ENCODE measurements around the gene MYEOV. TPM values are rescaled to one million over a fixed set of nuclear protein-coding genes. Genes with fewer than 3 reads are reported as not detected.

MYEOV gene
- total and polyA plus RNA-seq, 4 donors: 0.37 to 0.82 (median 0.64) TPM

DNA sequence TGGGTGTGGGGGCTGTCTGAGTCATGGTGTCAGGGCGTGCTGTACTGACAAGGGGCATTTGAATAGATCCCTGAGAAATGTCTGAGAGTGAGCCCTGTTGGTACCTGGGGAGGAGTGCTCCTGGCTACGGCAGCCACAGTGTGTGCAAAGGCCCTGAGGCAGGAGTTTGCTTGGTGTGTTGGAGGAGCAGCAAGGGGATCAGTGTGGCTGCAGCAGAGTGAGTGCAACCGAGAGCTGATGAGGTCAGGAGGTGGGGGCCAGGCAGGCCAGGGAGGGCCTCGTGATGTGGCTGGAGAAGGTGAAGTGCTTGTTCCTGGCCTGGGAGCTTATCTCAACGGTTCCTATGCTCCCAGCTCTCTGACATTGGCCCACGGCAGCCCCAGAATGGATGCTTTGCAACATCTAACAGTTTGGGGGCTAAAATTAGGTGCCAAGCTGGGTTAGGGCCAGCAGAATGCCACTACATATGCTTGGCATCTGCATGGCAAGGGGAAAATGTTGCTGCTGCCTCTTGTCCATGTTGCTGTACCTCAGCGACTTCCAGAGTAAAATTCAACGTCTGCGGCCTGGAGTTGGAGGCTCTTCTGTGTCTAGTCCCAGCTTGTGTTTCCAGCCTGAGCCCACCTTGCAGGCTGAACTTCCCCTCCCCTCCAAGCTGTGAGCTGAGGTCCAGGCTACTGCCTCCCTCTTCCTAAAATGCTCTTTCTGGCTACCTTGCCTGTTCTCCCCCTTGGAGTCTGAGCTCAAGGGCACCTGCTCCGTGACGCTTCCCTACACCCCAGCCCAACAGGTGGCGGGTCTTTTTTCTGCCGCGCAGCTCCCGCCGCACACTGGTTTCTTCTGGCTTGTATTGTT, 48.2 kb upstream of the MYEOV start:
- H3K4me3 ChIP-seq: no peak overlapping the region
- 89 to 95% methylated on average over 16 of the region's 16 CpGs for WGBS, 2 donors
- H3K27me3 ChIP-seq (ENCODE audit: control insufficient read depth in 3 of 3, insufficient read depth in 3 of 3, low read length in 2 of 3): no peaks in the 10 kb centered on the region
- no peak for ATAC-seq (ENCODE audit: insufficient read depth, low FRiP score)
- H3K9me3 ChIP-seq (ENCODE audit: control insufficient read depth in 4 of 4, insufficient read depth in 3 of 4, low read length in 3 of 4): no peaks in the 10 kb centered on the region
- no peak overlapping the region for H3K27ac ChIP-seq (ENCODE audit: low read depth in 1 of 2, low read length in 1 of 2)
- TF ChIP-seq, protein P1, sequence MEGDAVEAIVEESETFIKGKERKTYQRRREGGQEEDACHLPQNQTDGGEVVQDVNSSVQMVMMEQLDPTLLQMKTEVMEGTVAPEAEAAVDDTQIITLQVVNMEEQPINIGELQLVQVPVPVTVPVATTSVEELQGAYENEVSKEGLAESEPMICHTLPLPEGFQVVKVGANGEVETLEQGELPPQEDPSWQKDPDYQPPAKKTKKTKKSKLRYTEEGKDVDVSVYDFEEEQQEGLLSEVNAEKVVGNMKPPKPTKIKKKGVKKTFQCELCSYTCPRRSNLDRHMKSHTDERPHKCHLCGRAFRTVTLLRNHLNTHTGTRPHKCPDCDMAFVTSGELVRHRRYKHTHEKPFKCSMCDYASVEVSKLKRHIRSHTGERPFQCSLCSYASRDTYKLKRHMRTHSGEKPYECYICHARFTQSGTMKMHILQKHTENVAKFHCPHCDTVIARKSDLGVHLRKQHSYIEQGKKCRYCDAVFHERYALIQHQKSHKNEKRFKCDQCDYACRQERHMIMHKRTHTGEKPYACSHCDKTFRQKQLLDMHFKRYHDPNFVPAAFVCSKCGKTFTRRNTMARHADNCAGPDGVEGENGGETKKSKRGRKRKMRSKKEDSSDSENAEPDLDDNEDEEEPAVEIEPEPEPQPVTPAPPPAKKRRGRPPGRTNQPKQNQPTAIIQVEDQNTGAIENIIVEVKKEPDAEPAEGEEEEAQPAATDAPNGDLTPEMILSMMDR (IDR thresholded peaks at IDR 0.05; ENCODE audit: control extremely low read depth, extremely low read depth): no peak
- DNase-seq: no peak
- H3K9ac ChIP-seq (ENCODE audit: insufficient read depth in 1 of 2, low read length in 2 of 2): no peak overlapping the region
- peaks cover 0 to 26% (median 13%) of the 10 kb centered on the region in 5 donors for H3K4me1 ChIP-seq (ENCODE audit: control insufficient read depth in 5 of 5, insufficient read depth in 5 of 5, low read length in 5 of 5)
- no peaks in the 10 kb centered on the region for H3K36me3 ChIP-seq (ENCODE audit: control insufficient read depth in 4 of 4, insufficient read depth in 4 of 4, low read length in 4 of 4)

DNA sequence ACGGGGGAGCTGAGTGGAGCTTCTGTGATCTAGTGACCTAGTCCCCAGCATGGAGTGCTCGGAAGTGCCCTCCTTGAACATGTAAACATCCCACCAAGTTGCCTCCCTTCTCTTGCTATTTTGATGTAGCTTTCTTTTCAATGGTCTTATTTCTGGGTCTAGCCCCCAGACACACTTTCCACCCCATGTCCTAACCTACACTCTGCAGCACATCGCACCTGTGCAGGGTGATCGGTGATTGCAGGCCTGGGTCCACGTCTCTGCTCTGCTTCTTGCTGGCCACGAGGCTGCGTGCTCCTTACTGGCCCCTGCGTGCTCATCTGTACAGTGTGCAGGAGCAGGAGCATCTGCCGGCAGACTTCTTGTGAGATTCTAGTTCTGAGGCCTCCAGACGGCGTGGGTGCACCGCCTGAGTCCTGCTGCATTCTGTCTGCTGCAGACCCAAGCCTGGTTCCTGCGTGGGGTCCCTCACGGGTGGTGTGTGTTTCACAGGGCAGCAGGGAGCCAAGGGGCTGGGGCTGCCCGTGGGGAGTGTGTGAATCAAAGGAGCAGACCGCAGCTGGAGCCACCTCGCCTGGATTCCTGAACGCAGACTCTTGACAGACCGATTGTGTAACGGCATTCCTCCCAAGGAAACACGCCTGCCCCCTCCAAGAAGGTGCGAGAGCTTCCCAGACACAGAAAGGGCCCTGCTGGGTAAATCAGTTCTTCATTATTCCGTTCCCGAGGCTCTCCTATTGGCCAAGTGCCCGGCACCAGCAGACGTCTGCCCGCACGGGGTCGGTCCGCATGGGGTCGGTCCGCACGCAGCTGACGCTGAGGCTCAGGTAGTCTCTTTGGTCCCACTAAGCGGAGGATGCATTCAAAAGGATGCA, 44.4 kb upstream of the MYEOV start:
- ATAC-seq (ENCODE audit: insufficient read depth, low FRiP score) (peak; percentile 65), DNase-seq (peak; percentile 64 to 79 (median 72))
- no peak overlapping the region for H3K9ac ChIP-seq (ENCODE audit: insufficient read depth in 1 of 2, low read length in 2 of 2)
- H3K4me3 ChIP-seq: no peak overlapping the region
- H3K27me3 ChIP-seq (ENCODE audit: control insufficient read depth in 3 of 3, insufficient read depth in 3 of 3, low read length in 2 of 3): no peaks in the 10 kb centered on the region
- TF ChIP-seq, protein P1 (IDR thresholded peaks at IDR 0.05; ENCODE audit: control extremely low read depth, extremely low read depth): no peak
- peaks cover 0 to 9% (median 7%) of the 10 kb centered on the region in 5 donors for H3K4me1 ChIP-seq (ENCODE audit: control insufficient read depth in 5 of 5, insufficient read depth in 5 of 5, low read length in 5 of 5)
- peak overlapping the region in 1 of 2 donors; percentile 36 for H3K27ac ChIP-seq (ENCODE audit: low read depth in 1 of 2, low read length in 1 of 2)
- peaks cover 0 to 10% (median 2%) of the 10 kb centered on the region in 4 donors for H3K9me3 ChIP-seq (ENCODE audit: control insufficient read depth in 4 of 4, insufficient read depth in 3 of 4, low read length in 3 of 4)
- H3K36me3 ChIP-seq (ENCODE audit: control insufficient read depth in 4 of 4, insufficient read depth in 4 of 4, low read length in 4 of 4): no peaks in the 10 kb centered on the region
- WGBS, 2 donors: 64 to 81% methylated on average over 35 of the region's 35 CpGs

DNA sequence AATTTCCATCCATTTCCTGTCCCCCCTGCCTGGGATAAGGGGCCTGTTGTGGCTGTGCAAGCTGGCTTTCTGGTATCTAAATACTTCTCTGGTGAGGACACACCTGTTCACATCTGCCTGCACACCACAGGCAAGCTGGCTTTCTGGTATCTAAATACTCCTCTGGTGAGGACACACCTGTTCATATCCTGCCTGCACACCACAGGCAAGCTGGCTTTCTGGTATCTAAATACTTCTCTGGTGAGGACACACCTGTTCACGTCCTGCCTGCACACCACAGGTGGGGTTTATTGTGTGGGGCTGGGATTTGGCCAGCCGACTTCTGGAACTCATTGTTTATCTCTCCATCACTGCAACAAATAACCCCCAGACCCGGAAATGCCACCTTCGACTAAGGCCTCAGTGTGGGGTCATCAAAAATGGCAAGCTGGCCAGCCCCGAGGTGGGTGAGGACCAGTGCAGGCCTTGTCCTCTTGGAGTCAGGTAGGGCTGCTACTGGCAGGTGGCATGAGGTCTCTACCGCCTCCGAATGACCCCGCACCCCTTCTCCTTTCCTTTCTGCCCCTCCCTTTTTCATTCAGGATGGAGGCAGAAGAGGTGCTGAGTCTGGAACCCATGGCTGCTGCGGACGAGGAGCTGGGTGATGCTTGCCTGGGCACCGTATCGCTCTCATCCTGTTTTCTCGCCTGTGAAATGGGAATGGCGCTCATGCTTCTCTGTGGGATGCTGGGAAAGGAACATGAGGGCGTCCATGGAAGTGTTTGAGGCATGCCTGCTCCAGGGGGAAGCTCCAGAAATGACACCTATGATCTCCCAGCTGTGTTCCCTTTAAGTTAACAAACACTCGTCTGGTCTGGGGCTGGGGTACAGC, 43.5 kb upstream of the MYEOV start:
- no peaks in the 10 kb centered on the region for H3K36me3 ChIP-seq (ENCODE audit: control insufficient read depth in 4 of 4, insufficient read depth in 4 of 4, low read length in 4 of 4)
- no peak overlapping the region for H3K4me3 ChIP-seq
- no peak overlapping the region for H3K9ac ChIP-seq (ENCODE audit: insufficient read depth in 1 of 2, low read length in 2 of 2)
- peak overlapping the region in 1 of 2 donors; percentile 36 for H3K27ac ChIP-seq (ENCODE audit: low read depth in 1 of 2, low read length in 1 of 2)
- TF ChIP-seq, protein P1 (IDR thresholded peaks at IDR 0.05; ENCODE audit: control extremely low read depth, extremely low read depth): no peak
- no peaks in the 10 kb centered on the region for H3K27me3 ChIP-seq (ENCODE audit: control insufficient read depth in 3 of 3, insufficient read depth in 3 of 3, low read length in 2 of 3)
- no peak for DNase-seq
- WGBS, 2 donors: 89 to 93% methylated on average over 16 of the region's 16 CpGs
- H3K9me3 ChIP-seq (ENCODE audit: control insufficient read depth in 4 of 4, insufficient read depth in 3 of 4, low read length in 3 of 4): peaks cover 0 to 10% (median 2%) of the 10 kb centered on the region in 4 donors
- ATAC-seq (ENCODE audit: insufficient read depth, low FRiP score): no peak
- H3K4me1 ChIP-seq (ENCODE audit: control insufficient read depth in 5 of 5, insufficient read depth in 5 of 5, low read length in 5 of 5): peaks cover 0 to 9% (median 7%) of the 10 kb centered on the region in 5 donors

All from lung (tissue), 12 donors.